PC-9 (cell line): Measurements from ENCODE around the gene ARHGAP40.

Source experiments
- EZH2 ChIP-seq: fragments of 200-600 bp; sonication (generic); IDR thresholded peaks from 2 replicates; pipeline ENCODE4 v1.8.0; 2017; ENCODE audit warnings: antibody characterized with exemption, low read depth
- TF ChIP-seq, protein P1 (sequence below): fragments of 200-600 bp; sonication (generic); conservative IDR thresholded peaks from 2 replicates; pipeline ENCODE4 v1.6.1; 2017; ENCODE audit warnings: mixed run types, antibody characterized with exemption, mild to moderate bottlenecking, moderate library complexity

GRCh38 chr20:38644588-38645260, 43.1 kb downstream of the ARHGAP40 start:
- TF ChIP-seq, protein P1, sequence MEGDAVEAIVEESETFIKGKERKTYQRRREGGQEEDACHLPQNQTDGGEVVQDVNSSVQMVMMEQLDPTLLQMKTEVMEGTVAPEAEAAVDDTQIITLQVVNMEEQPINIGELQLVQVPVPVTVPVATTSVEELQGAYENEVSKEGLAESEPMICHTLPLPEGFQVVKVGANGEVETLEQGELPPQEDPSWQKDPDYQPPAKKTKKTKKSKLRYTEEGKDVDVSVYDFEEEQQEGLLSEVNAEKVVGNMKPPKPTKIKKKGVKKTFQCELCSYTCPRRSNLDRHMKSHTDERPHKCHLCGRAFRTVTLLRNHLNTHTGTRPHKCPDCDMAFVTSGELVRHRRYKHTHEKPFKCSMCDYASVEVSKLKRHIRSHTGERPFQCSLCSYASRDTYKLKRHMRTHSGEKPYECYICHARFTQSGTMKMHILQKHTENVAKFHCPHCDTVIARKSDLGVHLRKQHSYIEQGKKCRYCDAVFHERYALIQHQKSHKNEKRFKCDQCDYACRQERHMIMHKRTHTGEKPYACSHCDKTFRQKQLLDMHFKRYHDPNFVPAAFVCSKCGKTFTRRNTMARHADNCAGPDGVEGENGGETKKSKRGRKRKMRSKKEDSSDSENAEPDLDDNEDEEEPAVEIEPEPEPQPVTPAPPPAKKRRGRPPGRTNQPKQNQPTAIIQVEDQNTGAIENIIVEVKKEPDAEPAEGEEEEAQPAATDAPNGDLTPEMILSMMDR, result no peak
- TF ChIP-seq EZH2, result no peak
